Dendritic cell treated with granulocyte-macrophage colony-stimulating factor and Interleukin-4, amounts not matched to agents 40 ng/mL and 50 ng/mL, for 4 days (primary cell): ENCODE data around the gene GLIS1.

ENCODE experiments used
- H3K27ac Mint-ChIP-seq: one replicate; pipeline ENCODE4 v1.8.0; 2022; ENCODE audit warnings: mild to moderate bottlenecking, mixed read lengths
- H3K27me3 Mint-ChIP-seq: one replicate; pipeline ENCODE4 v1.8.0; 2022; ENCODE audit warnings: mild to moderate bottlenecking, mixed read lengths
- H3K36me3 Mint-ChIP-seq: one replicate; pipeline ENCODE4 v1.8.0; 2022; ENCODE audit warnings: low read depth, mixed read lengths
- H3K4me1 Mint-ChIP-seq: one replicate; pipeline ENCODE4 v1.8.0; 2022; ENCODE audit warnings: low read depth, mixed read lengths
- H3K4me3 Mint-ChIP-seq: one replicate; pipeline ENCODE4 v1.8.0; 2022; ENCODE audit warnings: mild to moderate bottlenecking, moderate library complexity, mixed read lengths
- H3K9me3 Mint-ChIP-seq: one replicate; pipeline ENCODE4 v1.8.0; 2022; ENCODE audit warnings: mixed read lengths
- intact Hi-C: fragments of 100-400 bp; cut with micrococcal nuclease; formaldehyde crosslinking; loops from one replicate; pipeline ENCODE4 v1.15.0; 2022

GLIS1 gene

GRCh38 chr1:53467391-53467790, 271.6 kb downstream of the GLIS1 start:
- intact Hi-C loops: no loop called here
- H3K27ac Mint-ChIP-seq: no peak overlapping the region

GRCh38 chr1:53465023-53465957, 273.7 kb downstream of the GLIS1 start:
- H3K4me3 Mint-ChIP-seq: no peak overlapping the region
- no peak overlapping the region for H3K27ac Mint-ChIP-seq
- H3K36me3 Mint-ChIP-seq: no peaks in the 10 kb centered on the region
- intact Hi-C loops: no loop called here
- peaks cover 6% of the 10 kb centered on the region for H3K4me1 Mint-ChIP-seq
- H3K9me3 Mint-ChIP-seq: no peaks in the 10 kb centered on the region
- no peaks in the 10 kb centered on the region for H3K27me3 Mint-ChIP-seq

More at GRCh38 chr1:53467391-53467790, 271.6 kb downstream of the GLIS1 start:
- H3K27me3 Mint-ChIP-seq: no peaks in the 10 kb centered on the region
- no peak overlapping the region for H3K4me3 Mint-ChIP-seq
- peaks cover 6% of the 10 kb centered on the region for H3K4me1 Mint-ChIP-seq
- no peaks in the 10 kb centered on the region for H3K9me3 Mint-ChIP-seq
- no peaks in the 10 kb centered on the region for H3K36me3 Mint-ChIP-seq

GRCh38 chr1:53463961-53464899, 274.7 kb downstream of the GLIS1 start:
- H3K4me3 Mint-ChIP-seq: no peak overlapping the region
- H3K36me3 Mint-ChIP-seq: no peaks in the 10 kb centered on the region
- H3K27me3 Mint-ChIP-seq: no peaks in the 10 kb centered on the region
- intact Hi-C loops: no loop called here
- H3K27ac Mint-ChIP-seq: no peak overlapping the region
- peaks cover 6% of the 10 kb centered on the region for H3K4me1 Mint-ChIP-seq
- no peaks in the 10 kb centered on the region for H3K9me3 Mint-ChIP-seq

- Mint-ChIP-seq H3K36me3 (no peaks in the 10 kb centered on the region), H3K27ac (no peak overlapping the region), H3K4me1 (peaks cover 4% of the 10 kb centered on the region), H3K27me3 (no peaks in the 10 kb centered on the region), H3K9me3 (no peaks in the 10 kb centered on the region), H3K4me3 (no peak overlapping the region)
- intact Hi-C loops: no loop called here
These were observed 276.0 kb downstream of the GLIS1 start for GRCh38 chr1:53462769-53463501.

GRCh38 chr1:53462193-53462592, 276.8 kb downstream of the GLIS1 start:
- Mint-ChIP-seq H3K4me1 (no peaks in the 10 kb centered on the region), H3K27ac (no peak overlapping the region), H3K9me3 (no peaks in the 10 kb centered on the region), H3K36me3 (no peaks in the 10 kb centered on the region), H3K27me3 (no peaks in the 10 kb centered on the region), H3K4me3 (no peak overlapping the region)
- intact Hi-C loops: no loop called here

- H3K4me1 Mint-ChIP-seq: no peaks in the 10 kb centered on the region
- no peak overlapping the region for H3K4me3 Mint-ChIP-seq
- no peaks in the 10 kb centered on the region for H3K36me3 Mint-ChIP-seq
- intact Hi-C loops: no loop called here
- H3K27ac Mint-ChIP-seq: no peak overlapping the region
- H3K27me3 Mint-ChIP-seq: no peaks in the 10 kb centered on the region
- H3K9me3 Mint-ChIP-seq: no peaks in the 10 kb centered on the region
These were observed 277.5 kb downstream of the GLIS1 start for GRCh38 chr1:53461323-53462044.

- Mint-ChIP-seq H3K4me3 (no peak overlapping the region), H3K9me3 (no peaks in the 10 kb centered on the region), H3K27me3 (no peaks in the 10 kb centered on the region), H3K27ac (no peak overlapping the region), H3K4me1 (no peaks in the 10 kb centered on the region), H3K36me3 (no peaks in the 10 kb centered on the region)
- intact Hi-C loops: no loop called here
These were observed 278.2 kb downstream of the GLIS1 start for GRCh38 chr1:53460666-53461322.

- intact Hi-C loops: no loop called here
- Mint-ChIP-seq H3K4me1 (no peaks in the 10 kb centered on the region), H3K27me3 (no peaks in the 10 kb centered on the region), H3K9me3 (no peaks in the 10 kb centered on the region), H3K27ac (no peak overlapping the region), H3K36me3 (no peaks in the 10 kb centered on the region), H3K4me3 (no peak overlapping the region)
These were observed 278.7 kb downstream of the GLIS1 start for GRCh38 chr1:53460211-53460634.

- H3K36me3 Mint-ChIP-seq: no peaks in the 10 kb centered on the region
- H3K4me3 Mint-ChIP-seq: no peak within 1 kb of the TSS
- no peaks in the 10 kb centered on the region for H3K9me3 Mint-ChIP-seq
- H3K4me1 Mint-ChIP-seq: no peaks in the 10 kb centered on the region
- H3K27ac Mint-ChIP-seq: no peak within 1 kb of the TSS
- H3K27me3 Mint-ChIP-seq: no peaks in the 10 kb centered on the region
- intact Hi-C loops: no loop called here
These were observed 279.4 kb downstream of the GLIS1 start, which contains the start of gene DMRTB1 for GRCh38 chr1:53459321-53460175. DMRTB1 (plus strand) TSS chr1:53459399; CDS start chr1:53459454, 55 bp downstream.

- intact Hi-C loops: no loop called here
- Mint-ChIP-seq H3K4me1 (peaks cover 5% of the 10 kb centered on the region), H3K9me3 (no peaks in the 10 kb centered on the region), H3K27ac (no peak overlapping the region), H3K4me3 (no peak overlapping the region), H3K27me3 (no peaks in the 10 kb centered on the region), H3K36me3 (no peaks in the 10 kb centered on the region)
These were observed 280.3 kb downstream of the GLIS1 start for GRCh38 chr1:53458634-53459033.
